Measurements from ENCODE around the gene RWDD3.

The RWDD3 gene

DNA sequence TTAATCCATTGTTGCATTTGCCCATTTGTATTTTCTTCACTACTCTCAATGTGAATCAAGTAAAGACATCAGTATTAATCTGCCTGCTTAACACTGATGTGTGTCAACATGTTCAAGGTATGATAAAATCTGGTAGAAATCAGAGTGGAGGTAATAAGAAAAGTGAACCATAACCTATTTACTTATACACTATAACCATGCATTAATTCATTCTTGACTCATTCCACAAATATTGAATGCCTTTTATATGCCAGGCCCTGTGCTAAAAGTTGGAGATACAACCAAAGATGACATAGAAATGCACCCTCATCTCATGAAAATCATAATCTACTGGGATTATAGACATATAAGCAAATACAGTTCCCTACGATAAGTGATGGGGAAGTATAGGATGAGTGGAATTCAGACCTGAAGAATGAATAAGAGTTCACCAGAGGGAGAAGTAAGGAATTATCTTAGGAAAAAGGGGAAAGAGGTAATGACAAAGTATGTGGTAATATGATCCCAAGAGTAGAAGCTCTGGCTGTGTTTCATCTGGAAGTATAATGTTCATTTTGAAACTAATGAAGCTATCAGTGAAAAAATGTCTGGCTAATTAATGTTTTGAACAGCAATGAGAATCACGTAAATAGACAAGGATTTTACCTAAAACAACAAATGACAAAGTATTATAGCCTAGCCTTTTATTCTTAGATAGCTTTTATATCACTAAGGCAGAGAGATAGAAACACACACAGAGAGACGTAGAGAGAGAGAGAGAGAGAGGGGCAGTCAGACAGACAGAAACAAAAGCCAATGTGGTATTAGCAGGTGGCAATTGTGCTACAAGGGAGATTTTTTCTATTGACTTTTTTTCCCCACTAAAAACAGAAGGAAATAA lies 7.0 kb upstream of the RWDD3 start:
- no peak for DNase-seq
- in situ Hi-C loops (cut with MboI; ENCODE audit: low pct_unique_long_range_greater_than_20kb, low sequenced_read_pairs): no loop called here

DNA sequence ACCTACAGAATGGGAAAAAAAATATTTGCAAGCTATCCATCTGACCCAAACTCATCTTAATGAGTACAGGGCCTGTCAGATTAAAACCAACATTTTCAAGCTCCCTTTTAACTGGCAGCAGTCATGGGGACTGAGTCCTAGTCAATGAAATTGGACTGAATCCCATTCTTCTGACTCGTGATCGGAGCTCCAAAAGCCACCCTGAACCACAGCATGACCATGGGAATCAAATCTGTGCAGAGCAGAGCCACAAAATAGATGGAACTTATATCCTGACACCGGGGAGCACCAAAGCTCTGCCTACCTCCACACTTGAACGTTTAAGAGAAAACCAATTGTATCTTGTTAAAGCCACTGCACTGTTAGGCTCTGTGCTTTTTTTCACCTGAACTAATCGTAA lies 5.0 kb upstream of the RWDD3 start:
- in situ Hi-C loops (cut with MboI; ENCODE audit: low pct_unique_long_range_greater_than_20kb, low sequenced_read_pairs): no loop called here
- no peak for DNase-seq

DNA sequence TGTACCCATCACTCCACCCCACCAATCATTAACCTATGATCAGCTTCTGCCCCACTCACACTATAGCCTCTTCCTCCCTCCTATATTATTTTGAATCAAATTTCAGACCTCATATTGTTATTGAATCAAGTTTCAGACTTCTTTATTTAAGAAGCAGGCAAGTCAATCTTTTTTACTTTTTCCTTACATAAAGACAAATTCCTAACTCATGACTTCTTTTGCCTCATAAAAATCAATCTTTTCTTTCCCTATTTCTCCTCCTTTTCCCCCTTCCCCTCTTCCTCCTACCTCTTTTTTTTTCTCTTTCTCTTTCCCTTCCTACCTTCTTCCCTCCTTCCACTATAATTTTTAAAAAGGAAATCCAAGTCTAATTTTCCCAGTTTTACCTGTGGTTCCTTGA lies 4.3 kb upstream of the RWDD3 start:
- in situ Hi-C loops (cut with MboI; ENCODE audit: low pct_unique_long_range_greater_than_20kb, low sequenced_read_pairs): no loop called here
- no peak for DNase-seq

DNA sequence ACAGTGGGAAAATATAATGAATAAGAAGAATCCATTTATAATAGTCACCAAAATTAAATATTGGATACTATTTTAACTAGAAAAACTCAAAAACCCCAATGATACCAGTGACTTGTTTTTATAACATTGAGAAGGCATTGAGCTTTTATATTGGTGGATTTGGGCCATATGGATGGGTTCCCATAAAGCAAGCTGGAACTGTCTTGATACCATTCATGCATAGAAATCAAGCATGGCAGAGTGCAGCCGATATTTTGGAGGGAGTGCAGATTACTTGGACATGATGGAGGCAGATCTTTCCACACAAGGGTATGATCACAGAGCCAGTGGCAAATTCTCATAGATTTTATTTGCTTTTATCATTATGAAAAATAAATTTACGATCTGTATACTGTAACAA lies 3.8 kb upstream of the RWDD3 start:
- DNase-seq: no peak
- in situ Hi-C loops (cut with MboI; ENCODE audit: low pct_unique_long_range_greater_than_20kb, low sequenced_read_pairs): no loop called here

DNA sequence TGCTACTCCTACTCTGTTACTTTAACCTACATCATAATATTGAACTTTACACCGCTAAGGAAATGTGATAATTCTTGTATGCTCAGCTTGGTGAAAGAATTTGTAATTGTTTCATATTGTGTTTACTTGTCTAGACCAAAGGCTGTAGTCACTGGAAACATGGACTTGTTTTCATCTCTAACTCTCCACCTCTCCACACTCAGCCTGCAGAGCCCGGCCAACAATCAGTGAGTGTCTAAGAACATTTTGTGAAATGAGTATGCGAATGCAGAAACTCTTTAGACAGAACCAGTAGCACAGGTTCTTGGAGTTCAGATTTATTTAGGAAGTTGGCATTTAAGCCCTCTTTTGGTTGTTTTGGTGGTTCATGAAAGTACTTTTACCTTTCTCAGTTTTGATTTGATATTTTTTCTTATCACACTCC lies 3.2 kb upstream of the RWDD3 start:
- DNase-seq: no peak
- in situ Hi-C loops (cut with MboI; ENCODE audit: low pct_unique_long_range_greater_than_20kb, low sequenced_read_pairs): no loop called here

DNA sequence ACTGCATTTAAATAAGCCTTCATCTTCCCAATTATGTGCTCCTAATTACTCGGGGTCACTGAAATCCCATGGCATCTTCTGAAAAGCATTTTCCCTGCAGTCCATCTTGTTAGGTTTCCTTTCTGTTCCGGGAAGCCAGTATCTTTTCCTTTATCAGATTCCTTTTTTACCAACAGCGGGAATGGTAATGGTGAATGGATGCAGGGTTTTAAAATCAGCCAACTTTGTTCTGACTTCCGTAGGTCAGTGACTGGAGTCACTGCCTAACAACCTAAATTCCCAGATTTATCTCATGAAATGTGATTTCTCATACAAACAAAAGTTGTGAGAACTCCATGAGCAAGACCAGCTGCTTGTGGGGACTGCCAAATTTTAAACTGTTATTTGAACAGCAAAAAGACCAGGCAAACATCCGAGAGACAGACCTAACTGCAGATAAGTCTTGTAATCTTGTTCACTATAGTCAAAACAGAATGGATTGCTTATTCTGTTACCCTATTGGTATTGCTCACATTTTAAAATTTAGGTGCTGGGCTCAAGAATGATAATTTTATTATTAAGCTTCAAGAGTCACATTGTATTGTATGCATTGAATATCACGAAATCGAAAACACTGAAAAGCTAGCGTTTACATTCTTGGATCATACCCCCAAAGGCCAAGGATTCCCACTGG lies 1.2 kb upstream of the RWDD3 start:
- no peak for DNase-seq
- in situ Hi-C loops (cut with MboI; ENCODE audit: low pct_unique_long_range_greater_than_20kb, low sequenced_read_pairs): no loop called here

DNA sequence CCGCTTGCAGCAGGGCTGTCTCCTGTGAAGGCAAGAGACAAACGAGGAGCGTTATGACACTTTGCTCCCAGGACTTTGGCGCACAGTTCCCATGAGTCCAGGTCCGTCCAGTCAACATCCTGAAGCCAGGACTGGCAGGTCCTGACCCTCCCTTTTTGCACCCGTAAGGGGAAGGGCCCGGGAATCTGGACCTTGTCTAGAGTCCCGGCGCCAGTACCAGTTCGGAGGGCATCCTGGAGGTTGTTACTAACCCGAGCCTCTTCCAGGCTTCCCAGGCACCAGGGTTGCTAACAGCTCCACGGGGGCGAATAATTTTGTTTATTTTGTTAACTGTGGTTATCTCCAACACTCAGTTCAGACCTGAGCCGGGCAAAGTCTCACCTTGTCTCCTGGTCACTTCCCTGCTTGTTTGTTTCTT lies 682 bp upstream of the RWDD3 start:
- no peak for DNase-seq
- in situ Hi-C loops (cut with MboI; ENCODE audit: low pct_unique_long_range_greater_than_20kb, low sequenced_read_pairs): no loop called here

DNA sequence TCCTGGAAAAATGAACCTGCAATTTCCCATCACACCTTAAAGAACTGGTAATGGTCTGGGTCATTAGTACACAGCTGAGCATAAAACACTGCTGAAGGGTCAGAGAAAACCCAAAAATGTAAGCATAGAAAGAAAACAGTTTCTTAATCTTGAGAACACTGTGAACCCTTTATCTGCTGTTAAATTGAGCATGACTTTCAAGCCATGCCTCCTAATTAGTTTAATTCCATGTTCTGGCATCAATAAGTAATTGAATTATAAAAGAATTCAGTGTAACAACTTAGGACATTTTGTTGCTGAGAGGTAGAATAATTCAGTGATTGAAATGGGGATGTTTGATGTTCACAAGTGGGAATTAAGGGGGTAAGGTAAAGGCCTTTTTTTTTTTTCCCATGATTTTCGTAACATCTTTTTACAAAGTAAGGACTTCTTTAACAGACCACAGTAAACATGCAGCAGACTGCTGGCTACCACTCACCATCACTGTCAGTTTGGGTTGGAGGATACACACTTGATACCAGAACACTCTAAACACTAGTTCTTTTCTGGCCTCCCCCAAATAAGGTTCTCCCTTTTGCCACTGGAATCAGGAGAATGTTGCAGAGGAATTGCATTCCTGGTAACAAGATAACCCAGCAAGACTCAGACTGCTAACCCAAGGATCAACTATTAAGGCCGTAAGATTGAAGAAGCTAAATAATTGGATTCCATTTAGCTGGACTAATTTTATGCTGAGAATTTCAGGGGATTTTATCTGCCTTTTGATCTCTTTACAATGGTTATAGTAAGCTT lies 3.0 kb downstream of the RWDD3 start:
- no peak for DNase-seq
- in situ Hi-C loops (cut with MboI; ENCODE audit: low pct_unique_long_range_greater_than_20kb, low sequenced_read_pairs): no loop called here

DNA sequence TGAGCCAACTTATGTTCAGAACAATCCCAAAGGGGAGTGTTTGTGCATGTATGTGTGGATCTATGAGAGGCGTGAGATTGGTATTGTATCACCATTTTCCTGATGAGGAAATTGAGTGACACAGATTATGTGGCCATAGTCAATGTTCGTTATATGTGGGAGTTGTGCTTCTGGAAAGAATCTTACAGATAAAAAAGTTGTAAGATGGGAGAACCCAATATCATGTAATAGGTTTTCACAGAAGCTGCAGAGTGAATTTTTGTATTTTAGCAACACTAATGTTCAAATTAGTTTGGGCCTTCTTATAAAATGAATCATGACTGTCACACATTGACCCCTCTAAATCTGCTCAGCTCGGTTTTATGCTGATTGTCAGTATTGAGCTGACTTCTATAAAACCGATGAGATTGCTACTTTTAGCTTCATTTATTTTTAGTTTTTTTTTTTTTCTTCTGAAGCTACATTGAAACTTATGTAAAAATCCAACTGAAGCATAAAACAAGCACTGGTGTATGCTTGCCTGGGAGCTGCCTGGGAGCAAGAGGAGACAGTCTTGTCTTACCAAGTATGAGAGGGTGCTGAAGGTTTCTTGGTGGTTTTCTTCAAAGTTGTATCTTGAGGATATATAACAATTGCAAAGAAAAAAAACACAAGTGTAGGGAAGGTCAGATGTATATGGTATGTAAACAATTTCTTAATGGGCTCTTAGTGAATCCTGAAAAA lies 4.1 kb downstream of the RWDD3 start:
- in situ Hi-C loops (cut with MboI; ENCODE audit: low pct_unique_long_range_greater_than_20kb, low sequenced_read_pairs): no loop called here
- no peak for DNase-seq

DNA sequence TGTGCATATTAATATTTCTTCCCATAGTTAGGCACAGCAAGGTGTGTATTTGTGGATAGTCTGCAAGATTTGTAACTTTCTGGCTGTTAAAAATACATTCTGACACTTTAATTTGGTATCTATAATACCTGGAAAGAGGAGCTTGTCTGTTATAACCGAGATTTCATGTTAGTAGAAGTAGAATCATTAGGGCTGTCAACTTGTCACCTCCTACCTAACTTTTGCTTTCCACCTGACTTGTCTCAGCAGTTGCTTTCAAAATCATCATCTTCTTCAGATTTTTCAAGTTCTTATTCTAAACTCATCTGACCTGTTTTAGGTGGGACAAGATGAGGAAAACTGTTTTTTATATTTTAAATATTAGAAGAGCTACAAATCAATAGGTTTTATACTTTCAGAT lies 11.0 kb downstream of the RWDD3 start:
- no peak for DNase-seq
- in situ Hi-C loops (cut with MboI; ENCODE audit: low pct_unique_long_range_greater_than_20kb, low sequenced_read_pairs): no loop called here

DNA sequence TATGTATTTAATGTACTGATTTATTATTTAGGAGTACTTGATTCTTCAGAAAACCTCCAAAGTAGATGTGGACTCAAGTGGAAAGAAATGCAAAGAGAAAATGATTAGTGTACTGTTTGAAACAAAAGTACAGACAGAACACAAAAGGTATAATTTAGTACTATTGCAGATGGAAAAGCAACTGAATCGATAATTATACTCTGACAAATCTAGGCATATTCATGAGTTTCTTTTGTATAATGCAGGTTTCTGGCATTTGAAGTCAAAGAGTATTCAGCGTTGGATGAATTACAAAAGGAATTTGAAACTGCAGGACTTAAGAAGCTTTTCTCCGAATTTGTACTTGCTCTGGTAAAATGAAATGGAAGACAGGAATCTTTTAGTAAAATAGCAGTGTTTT lies 12.5 kb downstream of the RWDD3 start:
- DNase-seq: no peak
- in situ Hi-C loops (cut with MboI; ENCODE audit: low pct_unique_long_range_greater_than_20kb, low sequenced_read_pairs): no loop called here

DNA sequence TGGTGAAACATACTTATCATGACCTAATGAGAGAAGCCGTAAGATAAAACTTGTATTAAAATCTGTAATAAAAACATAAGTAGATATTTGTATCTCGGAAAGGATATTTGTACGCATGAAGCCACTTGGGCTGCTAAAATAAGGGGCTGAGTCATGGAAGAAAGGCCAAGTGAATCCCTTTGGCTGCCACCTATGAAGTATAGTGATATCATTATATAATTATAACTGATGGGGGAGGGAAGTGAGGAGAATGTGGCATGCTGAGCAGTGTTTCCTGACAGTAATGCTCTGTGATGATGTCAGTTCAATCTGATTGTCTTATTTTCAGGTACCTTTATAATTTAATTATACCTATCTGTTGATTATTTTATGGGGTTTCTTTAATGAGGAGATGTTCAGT lies 13.6 kb downstream of the RWDD3 start:
- no peak for DNase-seq
- in situ Hi-C loops (cut with MboI; ENCODE audit: low pct_unique_long_range_greater_than_20kb, low sequenced_read_pairs): no loop called here

DNA sequence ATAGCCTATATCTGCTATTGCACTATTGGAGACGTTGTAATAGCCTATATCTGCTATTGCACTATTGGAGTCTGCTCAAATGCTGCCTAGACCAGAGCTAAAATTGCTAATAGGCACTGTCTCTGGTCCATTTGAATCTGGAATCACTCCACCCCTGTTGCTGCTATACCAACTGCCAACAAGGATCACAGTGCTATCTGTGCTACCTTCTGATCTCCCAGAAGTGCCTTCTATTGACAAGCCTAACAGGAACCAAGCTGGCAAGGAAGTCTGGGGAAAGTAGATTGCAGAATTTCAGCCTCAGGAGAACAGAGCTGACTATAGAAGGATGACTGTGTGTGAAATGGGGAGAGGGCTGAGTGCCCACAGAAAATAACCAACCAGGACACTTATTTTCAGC lies 15.9 kb downstream of the RWDD3 start:
- in situ Hi-C loops (cut with MboI; ENCODE audit: low pct_unique_long_range_greater_than_20kb, low sequenced_read_pairs): no loop called here
- no peak for DNase-seq

DNA sequence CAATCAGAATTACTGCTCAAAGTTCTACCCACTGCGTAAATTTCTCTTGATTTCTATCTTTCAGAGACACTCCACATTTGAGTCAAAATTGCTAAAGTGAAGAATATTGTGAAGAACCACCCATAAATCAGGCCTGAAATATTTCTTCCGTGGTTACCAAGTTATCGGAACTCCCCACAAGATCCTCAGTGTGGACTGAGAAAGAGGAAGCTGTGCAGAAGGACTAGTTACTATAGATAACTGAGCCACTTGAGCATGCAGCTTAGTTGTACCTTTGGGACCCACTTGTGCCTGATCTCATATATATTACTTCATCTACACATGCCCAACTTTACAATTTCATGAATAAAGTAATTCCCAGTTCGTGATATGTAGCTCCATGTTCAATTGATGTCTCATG lies 18.4 kb downstream of the RWDD3 start:
- no peak for DNase-seq
- in situ Hi-C loops (cut with MboI; ENCODE audit: low pct_unique_long_range_greater_than_20kb, low sequenced_read_pairs): no loop called here

DNA sequence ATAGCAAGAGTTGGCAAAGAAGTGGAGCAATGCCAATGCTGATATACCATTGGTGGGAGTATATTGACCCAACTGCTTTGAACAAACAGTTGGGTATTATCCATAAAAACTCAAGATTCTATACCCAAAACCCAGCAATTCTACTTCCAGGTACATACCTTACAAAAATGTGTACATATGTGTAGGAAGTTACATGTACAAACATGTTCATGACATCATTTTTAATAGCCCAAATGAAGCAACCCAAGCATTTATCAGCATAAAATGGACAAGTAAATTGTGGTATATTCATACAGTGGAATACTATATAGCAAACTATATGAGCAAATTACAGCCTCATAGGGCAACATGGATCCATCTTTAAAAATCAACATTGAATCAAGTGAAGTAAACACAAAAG lies 20.9 kb downstream of the RWDD3 start:
- in situ Hi-C loops (cut with MboI; ENCODE audit: low pct_unique_long_range_greater_than_20kb, low sequenced_read_pairs): no loop called here
- DNase-seq: no peak

DNA sequence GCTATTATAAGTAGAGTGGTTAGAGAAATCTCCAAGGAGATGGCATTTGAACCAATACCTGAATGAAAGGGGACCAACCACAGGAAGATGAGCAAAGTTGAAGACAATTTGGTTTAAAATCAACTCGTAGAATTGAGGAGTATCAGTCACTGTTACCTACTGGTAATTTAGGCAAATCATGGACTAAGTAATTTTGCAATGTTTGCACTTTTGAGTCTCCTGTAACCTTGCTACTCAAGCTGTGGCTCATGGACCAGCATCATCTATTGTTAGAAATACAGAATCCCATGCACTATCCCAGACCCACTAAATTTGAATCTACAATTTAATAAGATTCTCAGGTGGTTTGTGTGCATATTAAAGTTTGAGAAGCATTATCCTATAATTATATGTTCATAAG lies 21.8 kb downstream of the RWDD3 start:
- in situ Hi-C loops (cut with MboI; ENCODE audit: low pct_unique_long_range_greater_than_20kb, low sequenced_read_pairs): no loop called here
- DNase-seq: no peak

DNA sequence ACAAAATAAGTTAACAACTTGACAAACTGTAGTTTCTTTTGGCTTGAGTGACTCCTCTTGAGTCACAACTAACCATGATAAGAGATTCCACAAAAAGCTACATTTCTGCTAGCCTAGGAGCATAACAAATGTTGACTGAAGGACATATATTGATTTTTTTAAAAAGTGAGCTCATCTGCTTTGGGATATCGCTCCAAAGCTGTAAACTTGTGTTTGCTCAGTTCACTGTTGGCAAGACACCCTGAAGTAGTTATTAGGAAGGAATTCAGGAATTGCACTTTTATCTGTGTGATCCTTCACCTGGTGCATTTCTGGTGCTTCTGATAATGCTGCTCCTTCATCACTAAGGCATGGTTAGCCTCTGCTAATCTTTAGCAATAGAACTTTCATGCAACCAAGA lies 23.7 kb downstream of the RWDD3 start:
- in situ Hi-C loops (cut with MboI; ENCODE audit: low pct_unique_long_range_greater_than_20kb, low sequenced_read_pairs): no loop called here
- DNase-seq: no peak

DNA sequence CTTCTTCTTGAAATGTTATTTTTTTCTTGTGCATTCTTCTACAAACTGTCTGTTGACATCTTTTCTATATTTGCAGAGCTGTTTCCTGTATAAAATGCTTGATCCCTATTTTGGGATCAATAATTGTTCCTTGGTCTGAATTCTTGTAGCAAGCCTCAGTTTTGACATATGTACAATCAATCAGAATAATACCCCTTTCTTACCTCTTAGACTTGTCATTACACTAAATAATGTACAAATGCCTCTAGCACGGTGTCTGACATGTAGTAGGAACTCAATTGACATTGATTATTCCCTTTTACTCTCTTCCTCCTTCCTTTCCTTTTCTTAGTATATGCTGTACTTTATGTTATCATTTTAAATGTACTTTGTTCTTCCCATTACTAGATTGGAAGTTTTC lies 25.2 kb downstream of the RWDD3 start:
- in situ Hi-C loops (cut with MboI; ENCODE audit: low pct_unique_long_range_greater_than_20kb, low sequenced_read_pairs): no loop called here
- no peak for DNase-seq

DNA sequence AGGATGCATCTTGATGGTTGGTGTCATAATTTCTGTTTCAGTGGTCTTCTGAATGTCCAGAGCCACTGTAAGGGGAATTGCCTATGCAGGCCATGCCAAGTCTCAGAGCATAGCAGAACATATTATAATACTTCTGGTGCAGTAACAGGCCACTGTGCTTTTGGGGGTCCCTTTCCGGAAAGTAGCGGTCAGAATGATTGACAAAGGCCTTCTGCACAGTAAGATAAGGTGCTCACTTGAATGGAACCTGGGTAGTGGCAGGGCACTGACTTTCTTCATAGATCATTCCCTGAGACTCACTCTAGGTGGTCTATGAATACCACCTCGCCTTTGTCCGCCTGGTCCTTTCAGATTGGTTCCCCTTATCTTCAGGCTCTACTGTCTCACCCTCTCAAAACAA lies 28.9 kb downstream of the RWDD3 start:
- in situ Hi-C loops (cut with MboI; ENCODE audit: low pct_unique_long_range_greater_than_20kb, low sequenced_read_pairs): no loop called here
- no peak for DNase-seq

DNA sequence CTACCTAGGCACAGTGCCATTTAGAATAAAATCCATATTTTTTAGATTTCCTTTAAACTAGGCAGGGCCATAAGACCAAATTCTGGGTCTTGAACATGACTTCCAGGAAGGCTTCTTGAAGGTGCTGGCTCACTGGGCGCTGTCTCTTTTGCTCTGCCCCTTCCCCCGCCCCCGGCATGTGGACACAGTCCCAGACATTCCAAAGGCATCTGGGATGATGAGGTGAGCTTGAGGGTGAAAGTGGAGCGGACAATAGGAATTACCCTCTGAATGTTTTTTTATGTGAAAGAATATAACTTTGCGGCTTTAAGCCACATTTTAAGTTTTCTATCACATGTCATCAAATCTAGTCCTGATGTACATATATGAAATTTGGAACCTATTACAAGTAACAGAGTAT lies 29.4 kb downstream of the RWDD3 start:
- in situ Hi-C loops (cut with MboI; ENCODE audit: low pct_unique_long_range_greater_than_20kb, low sequenced_read_pairs): no loop called here

More for the DNA sequence above, 29.4 kb downstream of the RWDD3 start:
- DNase-seq: no peak
